ENCODE data around the gene CEP164.

Gene CEP164

GRCh38 chr11:117462864-117463247, 135.2 kb downstream of the CEP164 start:
- no peak for DNase-seq (ENCODE audit: low spot score)
